HEK293 (cell line): ENCODE measurements around the gene YAF2.
A peak's percentile ranks its signal among the peaks of the same experiment; 100 is the strongest.

Source experiments
- CTCF ChIA-PET: fragments of 350-600 bp; formaldehyde crosslinking; extraction: SDS; loops from one replicate; lab custom pipeline; 2021; ENCODE audit warnings: antibody characterized with exemption; lab: Yijun Ruan, JAX
- POLR2A ChIA-PET: fragments of 300-600 bp; formaldehyde crosslinking; extraction: SDS; loops from one replicate; lab custom pipeline; 2020; ENCODE audit warnings: antibody characterized with exemption, inconsistent platforms; lab: Yijun Ruan, JAX
- H3K27ac ChIP-seq: fragments of 200-500 bp; sonication (Bioruptor generic); 2 replicates; pipeline ENCODE4 v1.5.1; 2014; ENCODE audit warnings: low read depth, low read length, control low read depth, inconsistent platforms; ENCODE audit errors: extremely low read depth
- H3K36me3 ChIP-seq, 2 experiments: fragments of 200-500 bp in 1 of 2; sonication (Bioruptor generic) in 1 of 2; 1 replicate in 1 of 2; 2 replicates in 1 of 2; pipeline ENCODE4 v1.5.1; 2014 to 2017; ENCODE audit warnings: inconsistent platforms in 2 of 2, low read length in 2 of 2; ENCODE audit not compliant: control insufficient read depth in 2 of 2, insufficient read depth in 1 of 2
- H3K4me1 ChIP-seq: fragments of 200-500 bp; sonication (Bioruptor generic); 2 replicates; pipeline ENCODE4 v1.5.1; 2014; ENCODE audit warnings: mild to moderate bottlenecking, low read length, inconsistent platforms; ENCODE audit not compliant: control insufficient read depth, insufficient read depth
- H3K4me3 ChIP-seq: 2 replicates; pipeline ENCODE4 v1.5.1; 2011; ENCODE audit warnings: low read depth, mild to moderate bottlenecking, control low read depth, low read length, moderate library complexity
- H3K9me3 ChIP-seq: fragments of 200-500 bp; sonication (Bioruptor generic); 2 replicates; pipeline ENCODE4 v1.5.1; 2014; ENCODE audit warnings: low read depth, low read length, inconsistent platforms; ENCODE audit not compliant: control insufficient read depth, insufficient read depth
- KLF1 ChIP-seq: fragments of 450-650 bp; formaldehyde crosslinking; IDR thresholded peaks from 2 replicates; pipeline ENCODE4 v1.5.1; 2016; ENCODE audit warnings: missing biosample characterization, missing genetic modification characterization
- KLF16 ChIP-seq: fragments of 450-650 bp; formaldehyde crosslinking; IDR thresholded peaks from 2 replicates; pipeline ENCODE4 v1.5.1; 2017; ENCODE audit warnings: missing biosample characterization, missing genetic modification characterization
- PRDM1 ChIP-seq: fragments of 450-650 bp; formaldehyde crosslinking; IDR thresholded peaks from 2 replicates; pipeline ENCODE4; 2016; ENCODE audit warnings: missing biosample characterization, missing genetic modification characterization
- SCRT2 ChIP-seq: fragments of 450-650 bp; formaldehyde crosslinking; IDR thresholded peaks from 2 replicates; pipeline ENCODE4 v1.5.1; 2016; ENCODE audit warnings: missing biosample characterization, missing genetic modification characterization
- YY2 ChIP-seq: fragments of 450-650 bp; formaldehyde crosslinking; IDR thresholded peaks from 2 replicates; pipeline ENCODE4 v1.5.1; 2016; ENCODE audit warnings: missing biosample characterization, missing genetic modification characterization
- ZBTB10 ChIP-seq: fragments of 450-650 bp; formaldehyde crosslinking; IDR thresholded peaks from 2 replicates; pipeline ENCODE4 v1.5.1; 2016; ENCODE audit warnings: missing biosample characterization, missing genetic modification characterization
- ZBTB17 ChIP-seq: fragments of 450-650 bp; formaldehyde crosslinking; IDR thresholded peaks from 2 replicates; pipeline ENCODE4 v1.5.1; 2016; ENCODE audit warnings: missing biosample characterization, missing genetic modification characterization
- ZNF146 ChIP-seq: fragments of 450-650 bp; formaldehyde crosslinking; IDR thresholded peaks from 2 replicates; pipeline ENCODE4 v1.5.1; 2016; ENCODE audit warnings: missing biosample characterization, missing genetic modification characterization
- ZNF202 ChIP-seq: fragments of 450-650 bp; formaldehyde crosslinking; IDR thresholded peaks from 2 replicates; pipeline ENCODE4 v1.5.1; 2016; ENCODE audit warnings: missing biosample characterization, missing genetic modification characterization, borderline replicate concordance
- ZNF362 ChIP-seq: fragments of 450-650 bp; formaldehyde crosslinking; IDR thresholded peaks from 2 replicates; pipeline ENCODE4 v1.5.1; 2016; ENCODE audit warnings: missing biosample characterization, missing genetic modification characterization
- ZNF521 ChIP-seq: fragments of 450-650 bp; formaldehyde crosslinking; IDR thresholded peaks from 2 replicates; pipeline ENCODE4 v1.5.1; 2017; ENCODE audit warnings: missing biosample characterization, mild to moderate bottlenecking, missing genetic modification characterization
- ZNF529 ChIP-seq: fragments of 450-650 bp; formaldehyde crosslinking; IDR thresholded peaks from 2 replicates; pipeline ENCODE4 v1.5.1; 2017; ENCODE audit warnings: missing genetic modification characterization, missing biosample characterization; ENCODE audit not compliant: insufficient replicate concordance
- ZNF530 ChIP-seq: fragments of 450-650 bp; formaldehyde crosslinking; IDR thresholded peaks from 2 replicates; pipeline ENCODE4 v1.5.1; 2016; ENCODE audit warnings: low read depth, missing biosample characterization, missing genetic modification characterization
- ZNF558 ChIP-seq: fragments of 450-650 bp; formaldehyde crosslinking; IDR thresholded peaks from 2 replicates; pipeline ENCODE4 v1.5.1; 2016; ENCODE audit warnings: missing biosample characterization, missing genetic modification characterization
- ZNF596 ChIP-seq: fragments of 450-650 bp; IDR thresholded peaks from 2 replicates; pipeline ENCODE4 v1.5.0; 2018; ENCODE audit warnings: missing biosample characterization, mild to moderate bottlenecking, missing genetic modification characterization, moderate library complexity
- TF ChIP-seq, protein P1 (sequence below): fragments of 450-650 bp; formaldehyde crosslinking; IDR thresholded peaks from 2 replicates; pipeline ENCODE4 v1.5.1; 2017; ENCODE audit warnings: missing biosample characterization, missing genetic modification characterization
- TF ChIP-seq, protein P2 (sequence below): fragments of 450-650 bp; formaldehyde crosslinking; IDR thresholded peaks from 2 replicates; pipeline ENCODE4 v1.5.1; 2016; ENCODE audit warnings: missing biosample characterization, missing genetic modification characterization

Gene YAF2

GRCh38 chr12:42174978-42175377 is 63.1 kb downstream of the YAF2 start:
- Histone ChIP-seq H3K27ac (no peak overlapping the region), H3K4me1 (no peaks in the 10 kb centered on the region), H3K4me3 (no peak overlapping the region), H3K36me3 (peaks cover 2 to 9% of the 10 kb centered on the region in 2 experiments; a peak in 2 of 3 replicates), H3K9me3 (no peaks in the 10 kb centered on the region)
- ChIA-PET CTCF (no interaction called here), POLR2A (no interaction called here)
- TF ChIP-seq ZNF202 (tag by site-specific recombination): no peak
- TF ChIP-seq ZBTB10 (tag by site-specific recombination): no peak
- TF ChIP-seq KLF16 (tag by site-specific recombination): no peak
- TF ChIP-seq, protein P1, sequence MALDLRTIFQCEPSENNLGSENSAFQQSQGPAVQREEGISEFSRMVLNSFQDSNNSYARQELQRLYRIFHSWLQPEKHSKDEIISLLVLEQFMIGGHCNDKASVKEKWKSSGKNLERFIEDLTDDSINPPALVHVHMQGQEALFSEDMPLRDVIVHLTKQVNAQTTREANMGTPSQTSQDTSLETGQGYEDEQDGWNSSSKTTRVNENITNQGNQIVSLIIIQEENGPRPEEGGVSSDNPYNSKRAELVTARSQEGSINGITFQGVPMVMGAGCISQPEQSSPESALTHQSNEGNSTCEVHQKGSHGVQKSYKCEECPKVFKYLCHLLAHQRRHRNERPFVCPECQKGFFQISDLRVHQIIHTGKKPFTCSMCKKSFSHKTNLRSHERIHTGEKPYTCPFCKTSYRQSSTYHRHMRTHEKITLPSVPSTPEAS: no peak
- TF ChIP-seq ZNF521 (tag by site-specific recombination): no peak
- peak; percentile 78 for TF ChIP-seq SCRT2 (tag by site-specific recombination)
- TF ChIP-seq ZNF558: no peak
- no peak for TF ChIP-seq ZNF529 (tag by site-specific recombination)
- peak; percentile 43; the same call in 1 of the 2 replicates for TF ChIP-seq ZNF146 (tag by site-specific recombination)
- TF ChIP-seq ZNF530 (tag by site-specific recombination): no peak
- no peak for TF ChIP-seq PRDM1 (tag by site-specific recombination)
- TF ChIP-seq KLF1 (tag by site-specific recombination): no peak

- TF ChIP-seq YY2 (tag by site-specific recombination) (no peak), ZNF362 (tag by site-specific recombination) (no peak)
- TF ChIP-seq, all 188 proteins: peak for 0
- Histone ChIP-seq H3K27ac (no peak overlapping the region), H3K4me1 (no peaks in the 10 kb centered on the region), H3K36me3 (peaks cover 2 to 9% of the 10 kb centered on the region in 2 experiments; a peak in 2 of 3 replicates), H3K4me3 (no peak overlapping the region), H3K9me3 (no peaks in the 10 kb centered on the region)
- CTCF ChIA-PET: interaction anchor here (0.7 kb wide), 1 partner anchor 233 kb away, joined by 3 read pairs; no protein-coding TSS in a partner anchor
- POLR2A ChIA-PET: interaction anchor here (0.7 kb wide), 1 partner anchor 183 kb away, joined by 3 read pairs; no protein-coding TSS in a partner anchor
Observed at GRCh38 chr12:42173961-42174521, 64.0 kb downstream of the YAF2 start.

DNA sequence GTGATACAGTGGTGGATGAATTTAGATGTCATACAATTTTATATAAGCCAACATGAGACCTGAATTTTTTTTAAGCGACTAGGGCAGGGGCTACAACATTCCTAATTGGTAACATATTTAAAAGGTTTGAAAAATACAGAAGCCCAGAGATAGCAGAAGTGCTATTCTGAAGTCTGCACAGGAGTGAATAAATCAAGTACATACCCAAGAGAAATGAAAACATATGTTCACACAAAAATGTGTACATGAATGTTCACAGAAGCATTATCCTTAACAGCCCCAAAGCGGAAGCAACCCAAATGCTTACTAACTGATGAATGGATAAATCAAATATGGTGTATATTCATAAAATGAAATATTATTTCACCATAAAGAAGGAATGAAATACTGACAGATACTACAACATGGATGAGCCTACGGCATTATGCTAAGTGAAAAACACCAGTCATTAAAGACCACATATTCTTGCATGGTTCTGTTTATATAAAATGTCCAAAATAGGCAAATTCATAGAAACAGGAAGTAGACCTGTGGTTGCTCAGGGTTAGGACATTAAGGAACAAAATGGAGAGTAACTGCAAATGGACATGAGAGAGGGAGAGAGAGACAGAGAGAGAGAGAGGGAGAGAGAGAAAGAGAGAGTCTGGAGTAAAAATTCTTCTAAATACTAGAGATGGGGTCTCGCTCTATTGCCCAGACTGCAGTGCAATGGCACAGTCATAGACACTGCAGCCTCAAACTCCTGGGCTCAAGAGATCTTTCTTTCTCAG is 65.4 kb downstream of the YAF2 start:
- TF ChIP-seq, protein P2, sequence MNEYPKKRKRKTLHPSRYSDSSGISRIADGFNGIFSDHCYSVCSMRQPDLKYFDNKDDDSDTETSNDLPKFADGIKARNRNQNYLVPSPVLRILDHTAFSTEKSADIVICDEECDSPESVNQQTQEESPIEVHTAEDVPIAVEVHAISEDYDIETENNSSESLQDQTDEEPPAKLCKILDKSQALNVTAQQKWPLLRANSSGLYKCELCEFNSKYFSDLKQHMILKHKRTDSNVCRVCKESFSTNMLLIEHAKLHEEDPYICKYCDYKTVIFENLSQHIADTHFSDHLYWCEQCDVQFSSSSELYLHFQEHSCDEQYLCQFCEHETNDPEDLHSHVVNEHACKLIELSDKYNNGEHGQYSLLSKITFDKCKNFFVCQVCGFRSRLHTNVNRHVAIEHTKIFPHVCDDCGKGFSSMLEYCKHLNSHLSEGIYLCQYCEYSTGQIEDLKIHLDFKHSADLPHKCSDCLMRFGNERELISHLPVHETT: no peak
- TF ChIP-seq ZBTB17 (tag by site-specific recombination): no peak
- TF ChIP-seq ZNF596 (tag by site-specific recombination): peak; percentile 90
- Histone ChIP-seq H3K4me1 (no peaks in the 10 kb centered on the region), H3K36me3 (peaks cover 2 to 9% of the 10 kb centered on the region in 2 experiments; a peak in 2 of 3 replicates), H3K27ac (no peak overlapping the region), H3K9me3 (no peaks in the 10 kb centered on the region), H3K4me3 (no peak overlapping the region)
- ChIA-PET CTCF (no interaction called here), POLR2A (no interaction called here)
